Sciatic nerve (tissue), 2 donors: ENCODE data around the gene TPSG1. TPM values are rescaled to one million over a fixed set of nuclear protein-coding genes. Genes with fewer than 3 reads are reported as not detected.

Source experiments
- ATAC-seq: fragments of 200-7000 bp; cut with Tn5 transposase; one replicate; pipeline ENCODE4 v1.9.1; 2020; ENCODE audit warnings: mild to moderate bottlenecking, moderate library complexity
- DNase-seq: peaks from one replicate; pipeline ENCODE4 v3.0.0-alpha.2; 2020; ENCODE audit warnings: low spot score
- intact Hi-C: fragments of 100-400 bp; cut with DNase I; formaldehyde crosslinking; loops from one replicate; pipeline ENCODE4 v1.14.2; 2022
- total RNA-seq: library from RNA; stranded (reverse); fragmentation: NEBNext Ultra II Directional; extraction: Animal tissue kit (Norgen Biotek cat#: 25700); gene quantifications from one replicate; pipeline ENCODE4 v1.2.1, GENCODE V29; 2021
- donor health status: DM: no; HTN: no; CAD: no.
- donor health status: DM: no; HTN: no; CAD: no.

TPSG1 gene
- total RNA-seq, 1 donor from 2014 or later: 0.45 TPM

DNA sequence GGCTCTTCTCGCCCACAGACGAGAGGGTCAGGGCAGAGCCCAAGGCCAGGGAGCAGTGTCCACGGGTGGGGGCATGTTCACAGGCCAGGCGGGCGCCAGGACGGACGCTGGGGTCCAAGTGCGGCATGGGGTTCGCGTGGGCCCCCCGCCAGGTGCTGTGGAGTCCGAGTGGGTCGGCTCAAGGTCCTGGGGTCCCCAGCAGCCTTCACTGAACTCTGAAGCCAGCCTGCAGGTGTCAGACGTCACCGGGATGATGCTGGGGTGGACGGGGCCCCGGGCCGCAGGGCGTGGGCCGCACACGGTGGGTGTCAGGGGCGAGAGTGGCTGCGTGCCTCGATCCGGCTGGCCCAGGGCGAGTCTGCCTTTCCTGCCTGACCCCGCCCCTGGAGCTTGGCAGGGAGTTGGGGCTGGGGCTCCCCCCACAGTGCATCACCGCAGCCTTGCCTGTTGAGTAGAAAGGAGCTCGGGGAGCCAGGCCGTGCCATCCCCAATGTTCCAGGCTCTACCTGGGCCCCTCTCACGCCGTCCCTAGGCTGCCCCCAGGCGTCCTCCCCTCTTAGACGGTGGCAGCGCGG is 53.1 kb downstream of the TPSG1 start:
- ATAC-seq (no peak), DNase-seq (no peak)
- intact Hi-C loops: no loop called here

Other genes starting within 250 kb of the TPSG1 start
- gene SOX8, start 243.5 kb downstream of the TPSG1 start, total RNA-seq: 57.7 TPM
- gene SSTR5, start 152.5 kb downstream of the TPSG1 start, total RNA-seq: not detected
- not detected for gene C1QTNF8, start 129.0 kb downstream of the TPSG1 start, total RNA-seq
- gene CACNA1H, start 72.2 kb downstream of the TPSG1 start, total RNA-seq: 4.1 TPM
- gene TPSB2, start 4.9 kb upstream of the TPSG1 start, total RNA-seq: 18.5 TPM
- 11.5 TPM for gene TPSAB1, start 15.4 kb upstream of the TPSG1 start, total RNA-seq
- 0.27 TPM for gene TPSD1, start 30.8 kb upstream of the TPSG1 start, total RNA-seq
- 95.7 TPM for gene UBE2I, start 84.4 kb upstream of the TPSG1 start, total RNA-seq
- 3.9 TPM for gene BAIAP3, start 108.4 kb upstream of the TPSG1 start, total RNA-seq
- gene TSR3, start 126.6 kb upstream of the TPSG1 start, total RNA-seq: 35.8 TPM
- gene GNPTG, start 126.7 kb upstream of the TPSG1 start, total RNA-seq: 82.2 TPM
- 45.5 TPM for gene UNKL, start 189.4 kb upstream of the TPSG1 start, total RNA-seq
- gene UQCC4, start 195.5 kb upstream of the TPSG1 start, total RNA-seq: 7.3 TPM
- gene PERCC1, start 205.8 kb upstream of the TPSG1 start, total RNA-seq: not detected
- 3.3 TPM for gene CCDC154, start 219.3 kb upstream of the TPSG1 start, total RNA-seq
- 67.0 TPM for gene CLCN7, start 249.8 kb upstream of the TPSG1 start, total RNA-seq